HepG2 (cell line): Measurements from ENCODE around the gene CACNA1D. TPM values are rescaled to one million over a fixed set of nuclear protein-coding genes. Genes with fewer than 3 reads are reported as not detected.
A peak's percentile ranks its signal among the peaks of the same experiment; 100 is the strongest.

Experiments
- ASH2L ChIP-seq: fragments of 300-600, 200-600 bp; sonication (generic); IDR thresholded peaks from 2 replicates; pipeline ENCODE4 v1.7.0; 2017; ENCODE audit warnings: low read depth, mild to moderate bottlenecking, moderate library complexity, mixed read lengths, low read length; ENCODE audit not compliant: insufficient read length
- PHF5A ChIP-seq: IDR thresholded peaks from one replicate; pipeline ENCODE4 v1.6.1; 2018; ENCODE audit warnings: low read depth, missing genetic modification reagents; ENCODE audit not compliant: unreplicated experiment
- REL ChIP-seq: sonication (generic); formaldehyde crosslinking; conservative IDR thresholded peaks from 2 replicates; pipeline ENCODE4 v1.8.0; 2022; ENCODE audit warnings: mild to moderate bottlenecking, missing genetic modification reagents, moderate library complexity
- SMAD3 ChIP-seq: sonication (generic); formaldehyde crosslinking; IDR thresholded peaks from 2 replicates; pipeline ENCODE4 v1.4.0; 2020; ENCODE audit warnings: missing genetic modification reagents
- TFAP4 ChIP-seq: sonication (generic); IDR thresholded peaks from 2 replicates; pipeline ENCODE4 v1.6.1; 2016; ENCODE audit warnings: low read depth, borderline replicate concordance
- THAP8 ChIP-seq: sonication (generic); formaldehyde crosslinking; IDR thresholded peaks from 2 replicates; pipeline ENCODE4 v1.5.1; 2020; ENCODE audit warnings: missing genetic modification reagents, mild to moderate bottlenecking, borderline replicate concordance
- TIGD3 ChIP-seq: sonication (generic); formaldehyde crosslinking; IDR thresholded peaks from 2 replicates; pipeline ENCODE4 v1.5.1; 2020; ENCODE audit warnings: mild to moderate bottlenecking, missing genetic modification reagents, borderline replicate concordance
- XRCC5 ChIP-seq: fragments of 200-400 bp; formaldehyde crosslinking; optimal IDR thresholded peaks from 2 replicates; pipeline ENCODE3; 2017; ENCODE audit warnings: mild to moderate bottlenecking, low read length
- ZBTB7B ChIP-seq: sonication (generic); formaldehyde crosslinking; IDR thresholded peaks from 2 replicates; pipeline ENCODE4 v1.4.0; 2020; ENCODE audit warnings: missing genetic modification reagents
- ZGPAT ChIP-seq: IDR thresholded peaks from 2 replicates; pipeline ENCODE4 v1.6.1; 2016; ENCODE audit warnings: mild to moderate bottlenecking
- ZNF138 ChIP-seq: sonication (generic); formaldehyde crosslinking; IDR thresholded peaks from 2 replicates; pipeline ENCODE4 v1.5.0; 2020; ENCODE audit warnings: mild to moderate bottlenecking, low read depth, missing genetic modification reagents
- ZNF318 ChIP-seq: sonication (generic); formaldehyde crosslinking; IDR thresholded peaks from 2 replicates; pipeline ENCODE4 v1.4.0; 2020; ENCODE audit warnings: mild to moderate bottlenecking, missing genetic modification reagents
- polyA plus RNA-seq, 8 experiments: library from polyadenylated mRNA; depleted of rRNA in 3 of 8; stranded (reverse) in 7 of 8; unstranded in 1 of 8; fragments of >200 nt; fragmentation: Illumina TruSeq in 4 of 8; extraction: Trizol in 4 of 8; gene quantifications; 2 replicates each; pipeline versions ENCODE4 v1.2.1 to v1.2.3, GENCODE V29; 2011 to 2016; ENCODE audit warnings: low read depth in 4 of 8, missing spikeins in 1 of 8, mixed read lengths in 1 of 8; ENCODE audit not compliant: insufficient read depth in 1 of 8
- total RNA-seq, 5 experiments: library from RNA; depleted of rRNA; stranded (reverse); fragments of >200 nt; fragmentation: Illumina TruSeq; extraction: Trizol; gene quantifications; 2 replicates each; pipeline ENCODE4 v1.2.3, GENCODE V29; 2016; ENCODE audit warnings: low read depth in 1 of 5

The CACNA1D gene
- total and polyA plus RNA-seq, 2 of the 13 experiments (the other 11 are each of a cell fraction or from before 2014, with no cell fraction given), result 0.26 to 0.38 TPM

- TF ChIP-seq ASH2L, result no peak
- TF ChIP-seq XRCC5, result peak; percentile 3
- 0 out of 2 replicates have a peak, but pooled peaks have one; percentile 4 for TF ChIP-seq TFAP4
- TF ChIP-seq THAP8 (CRISPR knock-in tag), result 0 out of 2 replicates have a peak, but pooled peaks have one; percentile 12
- 0 out of 2 replicates have a peak, but pooled peaks have one; percentile 59 for TF ChIP-seq ZNF318 (CRISPR knock-in tag)
- TF ChIP-seq ZBTB7B (CRISPR knock-in tag), result no peak
- TF ChIP-seq PHF5A (CRISPR knock-in tag), result peak; percentile 11
- 0 out of 2 replicates have a peak, but pooled peaks have one; percentile 26 for TF ChIP-seq ZNF138
- TF ChIP-seq ZGPAT (CRISPR knock-in tag), result peak; percentile 35; the same call in 1 of the 2 replicates
- TF ChIP-seq REL (CRISPR knock-in tag), result peak; percentile 38; the same call in 1 of the 2 replicates
- TF ChIP-seq TIGD3 (CRISPR knock-in tag), result peak; percentile 12; the same call in 1 of the 2 replicates
- no peak for TF ChIP-seq SMAD3
Measured at GRCh38 chr3:53845103-53845880, 350.9 kb downstream of the CACNA1D start (continued).
